GM15510 (cell line): Measurements from ENCODE around the gene USF3.

Source experiments
- POLR2A ChIP-seq: IDR thresholded peaks from 3 replicates; pipeline ENCODE4 v1.6.1; 2011; ENCODE audit warnings: borderline replicate concordance; ENCODE audit not compliant: insufficient read length; ENCODE audit errors: extremely low read depth

The USF3 gene

GRCh38 chr3:113607219-113607596, 89.2 kb downstream of the USF3 start:
- no peak for TF ChIP-seq POLR2A

- TF ChIP-seq POLR2A, result no peak
Observed at GRCh38 chr3:113606539-113607218, 89.8 kb downstream of the USF3 start.

- TF ChIP-seq POLR2A, result no peak
Observed at GRCh38 chr3:113602836-113603235, 93.6 kb downstream of the USF3 start.

GRCh38 chr3:113602256-113602655, 94.2 kb downstream of the USF3 start:
- no peak for TF ChIP-seq POLR2A

GRCh38 chr3:113601240-113601639, 95.2 kb downstream of the USF3 start:
- TF ChIP-seq POLR2A, result no peak

- TF ChIP-seq POLR2A, result no peak
Observed at GRCh38 chr3:113600418-113601182, 95.8 kb downstream of the USF3 start.
